KMS-11 (cell line): ENCODE data around the gene KCNMB4.

Source experiments
- H2AFZ ChIP-seq: fragments of 200-600 bp; sonication (generic); 2 replicates; pipeline ENCODE4 v1.6.1; 2016; ENCODE audit warnings: antibody characterized with exemption, mixed run types, low read depth
- H3K27ac ChIP-seq: fragments of 200-600 bp; sonication (generic); 2 replicates; pipeline ENCODE4 v1.6.1; 2016; ENCODE audit warnings: mild to moderate bottlenecking, mixed run types
- H3K27me3 ChIP-seq: fragments of 200-600 bp; sonication (generic); 2 replicates; pipeline ENCODE4 v1.6.1; 2017; ENCODE audit warnings: mild to moderate bottlenecking, low read depth, mixed run types, moderate library complexity; ENCODE audit not compliant: insufficient read depth
- H3K36me3 ChIP-seq: fragments of 200-600 bp; sonication (generic); 2 replicates; pipeline ENCODE4 v1.6.1; 2017; ENCODE audit warnings: mild to moderate bottlenecking, mixed run types; ENCODE audit not compliant: insufficient read depth
- H3K4me1 ChIP-seq: fragments of 200-600 bp; sonication (generic); 2 replicates; pipeline ENCODE4 v1.6.1; 2016; ENCODE audit warnings: mild to moderate bottlenecking, low read depth, mixed run types; ENCODE audit not compliant: poor library complexity, severe bottlenecking
- H3K4me2 ChIP-seq: fragments of 200-600 bp; sonication (generic); 2 replicates; pipeline ENCODE4 v1.7.0; 2016; ENCODE audit warnings: mild to moderate bottlenecking, mixed run types
- H3K4me3 ChIP-seq: fragments of 200-600 bp; sonication (generic); IDR thresholded peaks from 2 replicates; pipeline ENCODE4 v1.6.1; 2017; ENCODE audit warnings: low read depth, low read length, mixed read lengths; ENCODE audit not compliant: insufficient read depth
- H3K79me2 ChIP-seq: fragments of 200-600 bp; sonication (generic); 2 replicates; pipeline ENCODE4 v1.6.1; 2016; ENCODE audit warnings: low read depth, mixed run types; ENCODE audit not compliant: insufficient read depth
- H3K9ac ChIP-seq: fragments of 200-600 bp; sonication (generic); 2 replicates; pipeline ENCODE4 v1.6.1; 2016; ENCODE audit warnings: mild to moderate bottlenecking, mixed run types
- H4K20me1 ChIP-seq: fragments of 200-600 bp; sonication (generic); 2 replicates; pipeline ENCODE4 v1.6.1; 2016; ENCODE audit warnings: mild to moderate bottlenecking, mixed run types; ENCODE audit not compliant: insufficient read depth
- TF ChIP-seq, protein P1 (sequence below): fragments of 200-600 bp; sonication (generic); conservative IDR thresholded peaks from 2 replicates; pipeline ENCODE4 v1.6.1; 2017; ENCODE audit warnings: low read depth, mild to moderate bottlenecking, antibody characterized with exemption, low read length, moderate library complexity, mixed read lengths

KCNMB4 gene

GRCh38 chr12:70327541-70327940, 38.5 kb upstream of the KCNMB4 start:
- no peak overlapping the region for H2AFZ ChIP-seq
- TF ChIP-seq, protein P1, sequence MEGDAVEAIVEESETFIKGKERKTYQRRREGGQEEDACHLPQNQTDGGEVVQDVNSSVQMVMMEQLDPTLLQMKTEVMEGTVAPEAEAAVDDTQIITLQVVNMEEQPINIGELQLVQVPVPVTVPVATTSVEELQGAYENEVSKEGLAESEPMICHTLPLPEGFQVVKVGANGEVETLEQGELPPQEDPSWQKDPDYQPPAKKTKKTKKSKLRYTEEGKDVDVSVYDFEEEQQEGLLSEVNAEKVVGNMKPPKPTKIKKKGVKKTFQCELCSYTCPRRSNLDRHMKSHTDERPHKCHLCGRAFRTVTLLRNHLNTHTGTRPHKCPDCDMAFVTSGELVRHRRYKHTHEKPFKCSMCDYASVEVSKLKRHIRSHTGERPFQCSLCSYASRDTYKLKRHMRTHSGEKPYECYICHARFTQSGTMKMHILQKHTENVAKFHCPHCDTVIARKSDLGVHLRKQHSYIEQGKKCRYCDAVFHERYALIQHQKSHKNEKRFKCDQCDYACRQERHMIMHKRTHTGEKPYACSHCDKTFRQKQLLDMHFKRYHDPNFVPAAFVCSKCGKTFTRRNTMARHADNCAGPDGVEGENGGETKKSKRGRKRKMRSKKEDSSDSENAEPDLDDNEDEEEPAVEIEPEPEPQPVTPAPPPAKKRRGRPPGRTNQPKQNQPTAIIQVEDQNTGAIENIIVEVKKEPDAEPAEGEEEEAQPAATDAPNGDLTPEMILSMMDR, result no peak
- no peak overlapping the region for H3K27ac ChIP-seq
- H3K36me3 ChIP-seq, result no peaks in the 10 kb centered on the region
- no peak overlapping the region for H3K4me3 ChIP-seq
- H3K27me3 ChIP-seq, result no peaks in the 10 kb centered on the region
- no peak overlapping the region for H3K9ac ChIP-seq
- no peaks in the 10 kb centered on the region for H3K79me2 ChIP-seq
- no peaks in the 10 kb centered on the region for H3K4me1 ChIP-seq
- H4K20me1 ChIP-seq, result no peaks in the 10 kb centered on the region
- no peak overlapping the region for H3K4me2 ChIP-seq

DNA sequence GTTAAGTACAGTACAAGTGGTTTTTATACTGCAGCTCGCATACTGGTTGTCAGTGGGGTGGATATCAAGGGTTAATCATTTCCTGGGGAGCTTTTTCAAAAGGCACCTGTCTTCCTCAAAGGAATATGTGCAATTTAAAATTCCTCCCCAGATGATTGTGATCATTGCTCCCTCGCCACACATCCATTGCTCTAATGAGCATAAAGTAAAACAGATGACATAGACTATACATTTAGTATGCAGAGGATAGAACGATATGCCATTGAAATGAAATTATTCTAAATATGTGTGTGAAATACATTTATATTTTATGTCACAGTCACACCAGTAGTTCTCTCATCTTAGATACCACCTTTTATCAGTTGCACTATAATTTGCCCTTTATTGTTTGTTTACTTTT, 36.4 kb upstream of the KCNMB4 start:
- Histone ChIP-seq H3K79me2 (no peaks in the 10 kb centered on the region), H3K4me1 (peaks cover 5% of the 10 kb centered on the region), H3K36me3 (no peaks in the 10 kb centered on the region), H3K4me3 (no peak overlapping the region), H3K27me3 (no peaks in the 10 kb centered on the region), H3K27ac (no peak overlapping the region), H4K20me1 (no peaks in the 10 kb centered on the region), H3K4me2 (no peak overlapping the region), H2AFZ (no peak overlapping the region), H3K9ac (no peak overlapping the region)
- TF ChIP-seq, protein P1, result no peak

DNA sequence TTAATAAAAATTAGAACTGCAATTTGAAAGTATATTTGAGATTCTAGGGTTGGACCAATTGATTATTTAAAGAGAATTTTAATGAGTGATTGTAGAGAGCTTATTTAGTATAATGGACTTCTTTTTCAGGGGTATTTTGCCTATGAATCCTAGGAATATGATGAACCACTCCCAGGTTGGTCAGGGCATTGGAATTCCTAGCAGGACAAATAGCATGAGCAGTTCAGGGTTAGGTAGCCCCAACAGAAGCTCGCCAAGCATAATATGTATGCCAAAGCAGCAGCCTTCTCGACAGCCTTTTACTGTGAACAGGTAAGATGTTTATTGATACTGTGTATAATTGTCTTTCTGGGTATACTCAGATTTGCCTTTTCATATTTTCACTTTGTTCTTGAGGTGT, 35.9 kb upstream of the KCNMB4 start:
- H3K36me3 ChIP-seq, result no peaks in the 10 kb centered on the region
- H3K27me3 ChIP-seq, result no peaks in the 10 kb centered on the region
- TF ChIP-seq, protein P1, result no peak
- peaks cover 5% of the 10 kb centered on the region for H3K4me1 ChIP-seq
- no peaks in the 10 kb centered on the region for H4K20me1 ChIP-seq
- no peak overlapping the region for H3K27ac ChIP-seq
- H3K4me2 ChIP-seq, result no peak overlapping the region
- H3K9ac ChIP-seq, result no peak overlapping the region
- no peak overlapping the region for H2AFZ ChIP-seq
- no peaks in the 10 kb centered on the region for H3K79me2 ChIP-seq
- H3K4me3 ChIP-seq, result no peak overlapping the region

GRCh38 chr12:70332236-70332635, 33.9 kb upstream of the KCNMB4 start:
- Histone ChIP-seq H3K27ac (no peak overlapping the region), H4K20me1 (no peaks in the 10 kb centered on the region), H3K27me3 (no peaks in the 10 kb centered on the region), H3K36me3 (no peaks in the 10 kb centered on the region), H3K79me2 (no peaks in the 10 kb centered on the region), H3K9ac (no peak overlapping the region), H3K4me2 (no peak overlapping the region), H3K4me1 (peaks cover 5% of the 10 kb centered on the region), H3K4me3 (no peak overlapping the region), H2AFZ (no peak overlapping the region)
- TF ChIP-seq, protein P1, result no peak

GRCh38 chr12:70334742-70335141, 31.3 kb upstream of the KCNMB4 start:
- no peaks in the 10 kb centered on the region; the same call in 1 of the 2 replicates for H3K36me3 ChIP-seq
- H4K20me1 ChIP-seq, result no peaks in the 10 kb centered on the region
- H3K4me2 ChIP-seq, result no peak overlapping the region
- TF ChIP-seq, protein P1, result no peak
- no peaks in the 10 kb centered on the region for H3K27me3 ChIP-seq
- no peak overlapping the region for H2AFZ ChIP-seq
- H3K9ac ChIP-seq, result no peak overlapping the region
- H3K4me1 ChIP-seq, result peaks cover 5% of the 10 kb centered on the region
- no peak overlapping the region for H3K4me3 ChIP-seq
- no peak overlapping the region for H3K27ac ChIP-seq
- H3K79me2 ChIP-seq, result no peaks in the 10 kb centered on the region
